ENCODE results near the gene IKZF1.

Gene IKZF1

GRCh38 chr7:50285269-50285668 lies 19.2 kb upstream of the IKZF1 start:
- Histone ChIP-seq H3K27ac (replicated peaks) (no peak overlapping the region), H3K27me3 (ENCODE audit: insufficient read depth, poor library complexity, severe bottlenecking) (no peaks in the 10 kb centered on the region), H3K4me3 (replicated peaks; ENCODE audit: insufficient read depth, low read length) (no peak overlapping the region)
- no peak for TF ChIP-seq POLR2AphosphoS5 (IDR thresholded peaks at IDR 0.05; ENCODE audit: low read depth)
- peak; percentile 57 for TF ChIP-seq SPI1 (IDR thresholded peaks at IDR 0.05; ENCODE audit: borderline replicate concordance, low read depth)
- DNase-seq (ENCODE audit: low read depth in 1 of 2, low spot score in 1 of 2), result peak in 1 of 2 experiments; percentile 55

GRCh38 chr7:50287129-50287528 lies 17.4 kb upstream of the IKZF1 start:
- no peaks in the 10 kb centered on the region for H3K27me3 ChIP-seq (ENCODE audit: insufficient read depth, poor library complexity, severe bottlenecking)
- no peak overlapping the region for H3K27ac ChIP-seq (replicated peaks)
- DNase-seq (ENCODE audit: low read depth in 1 of 2, low spot score in 1 of 2), result no peak
- TF ChIP-seq POLR2AphosphoS5 (IDR thresholded peaks at IDR 0.05; ENCODE audit: low read depth) (no peak), SPI1 (IDR thresholded peaks at IDR 0.05; ENCODE audit: borderline replicate concordance, low read depth) (no peak), GABPA (IDR thresholded peaks at IDR 0.05; ENCODE audit: low read depth) (no peak)
- TF ChIP-seq, protein P1, sequence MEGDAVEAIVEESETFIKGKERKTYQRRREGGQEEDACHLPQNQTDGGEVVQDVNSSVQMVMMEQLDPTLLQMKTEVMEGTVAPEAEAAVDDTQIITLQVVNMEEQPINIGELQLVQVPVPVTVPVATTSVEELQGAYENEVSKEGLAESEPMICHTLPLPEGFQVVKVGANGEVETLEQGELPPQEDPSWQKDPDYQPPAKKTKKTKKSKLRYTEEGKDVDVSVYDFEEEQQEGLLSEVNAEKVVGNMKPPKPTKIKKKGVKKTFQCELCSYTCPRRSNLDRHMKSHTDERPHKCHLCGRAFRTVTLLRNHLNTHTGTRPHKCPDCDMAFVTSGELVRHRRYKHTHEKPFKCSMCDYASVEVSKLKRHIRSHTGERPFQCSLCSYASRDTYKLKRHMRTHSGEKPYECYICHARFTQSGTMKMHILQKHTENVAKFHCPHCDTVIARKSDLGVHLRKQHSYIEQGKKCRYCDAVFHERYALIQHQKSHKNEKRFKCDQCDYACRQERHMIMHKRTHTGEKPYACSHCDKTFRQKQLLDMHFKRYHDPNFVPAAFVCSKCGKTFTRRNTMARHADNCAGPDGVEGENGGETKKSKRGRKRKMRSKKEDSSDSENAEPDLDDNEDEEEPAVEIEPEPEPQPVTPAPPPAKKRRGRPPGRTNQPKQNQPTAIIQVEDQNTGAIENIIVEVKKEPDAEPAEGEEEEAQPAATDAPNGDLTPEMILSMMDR (IDR thresholded peaks at IDR 0.05; ENCODE audit: insufficient read depth, low read length), result no peak
- TF ChIP-seq, protein P2, sequence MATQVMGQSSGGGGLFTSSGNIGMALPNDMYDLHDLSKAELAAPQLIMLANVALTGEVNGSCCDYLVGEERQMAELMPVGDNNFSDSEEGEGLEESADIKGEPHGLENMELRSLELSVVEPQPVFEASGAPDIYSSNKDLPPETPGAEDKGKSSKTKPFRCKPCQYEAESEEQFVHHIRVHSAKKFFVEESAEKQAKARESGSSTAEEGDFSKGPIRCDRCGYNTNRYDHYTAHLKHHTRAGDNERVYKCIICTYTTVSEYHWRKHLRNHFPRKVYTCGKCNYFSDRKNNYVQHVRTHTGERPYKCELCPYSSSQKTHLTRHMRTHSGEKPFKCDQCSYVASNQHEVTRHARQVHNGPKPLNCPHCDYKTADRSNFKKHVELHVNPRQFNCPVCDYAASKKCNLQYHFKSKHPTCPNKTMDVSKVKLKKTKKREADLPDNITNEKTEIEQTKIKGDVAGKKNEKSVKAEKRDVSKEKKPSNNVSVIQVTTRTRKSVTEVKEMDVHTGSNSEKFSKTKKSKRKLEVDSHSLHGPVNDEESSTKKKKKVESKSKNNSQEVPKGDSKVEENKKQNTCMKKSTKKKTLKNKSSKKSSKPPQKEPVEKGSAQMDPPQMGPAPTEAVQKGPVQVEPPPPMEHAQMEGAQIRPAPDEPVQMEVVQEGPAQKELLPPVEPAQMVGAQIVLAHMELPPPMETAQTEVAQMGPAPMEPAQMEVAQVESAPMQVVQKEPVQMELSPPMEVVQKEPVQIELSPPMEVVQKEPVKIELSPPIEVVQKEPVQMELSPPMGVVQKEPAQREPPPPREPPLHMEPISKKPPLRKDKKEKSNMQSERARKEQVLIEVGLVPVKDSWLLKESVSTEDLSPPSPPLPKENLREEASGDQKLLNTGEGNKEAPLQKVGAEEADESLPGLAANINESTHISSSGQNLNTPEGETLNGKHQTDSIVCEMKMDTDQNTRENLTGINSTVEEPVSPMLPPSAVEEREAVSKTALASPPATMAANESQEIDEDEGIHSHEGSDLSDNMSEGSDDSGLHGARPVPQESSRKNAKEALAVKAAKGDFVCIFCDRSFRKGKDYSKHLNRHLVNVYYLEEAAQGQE (IDR thresholded peaks at IDR 0.05; ENCODE audit: insufficient replicate concordance, low read depth), result no peak
- H3K4me3 ChIP-seq (replicated peaks; ENCODE audit: insufficient read depth, low read length), result no peak overlapping the region

- H3K4me3 ChIP-seq (replicated peaks; ENCODE audit: insufficient read depth, low read length), result no peak overlapping the region
- no peak for DNase-seq (ENCODE audit: low read depth in 1 of 2, low spot score in 1 of 2)
- TF ChIP-seq POLR2AphosphoS5 (IDR thresholded peaks at IDR 0.05; ENCODE audit: low read depth) (no peak), SPI1 (IDR thresholded peaks at IDR 0.05; ENCODE audit: borderline replicate concordance, low read depth) (no peak), GABPA (IDR thresholded peaks at IDR 0.05; ENCODE audit: low read depth) (no peak)
- TF ChIP-seq, protein P1 (IDR thresholded peaks at IDR 0.05; ENCODE audit: insufficient read depth, low read length), result no peak
- TF ChIP-seq, protein P2 (IDR thresholded peaks at IDR 0.05; ENCODE audit: insufficient replicate concordance, low read depth), result no peak
- H3K27me3 ChIP-seq (ENCODE audit: insufficient read depth, poor library complexity, severe bottlenecking), result no peaks in the 10 kb centered on the region
- no peak overlapping the region for H3K27ac ChIP-seq (replicated peaks)
Measured at GRCh38 chr7:50292165-50292757, 12.3 kb upstream of the IKZF1 start.

GRCh38 chr7:50292763-50293162 lies 11.8 kb upstream of the IKZF1 start:
- H3K4me3 ChIP-seq (replicated peaks; ENCODE audit: insufficient read depth, low read length), result no peak overlapping the region
- TF ChIP-seq SPI1 (IDR thresholded peaks at IDR 0.05; ENCODE audit: borderline replicate concordance, low read depth), result no peak
- TF ChIP-seq GABPA (IDR thresholded peaks at IDR 0.05; ENCODE audit: low read depth), result no peak
- TF ChIP-seq, protein P1 (IDR thresholded peaks at IDR 0.05; ENCODE audit: insufficient read depth, low read length), result no peak
- no peak for TF ChIP-seq POLR2AphosphoS5 (IDR thresholded peaks at IDR 0.05; ENCODE audit: low read depth)
- TF ChIP-seq, protein P2 (IDR thresholded peaks at IDR 0.05; ENCODE audit: insufficient replicate concordance, low read depth), result no peak
- DNase-seq (ENCODE audit: low read depth in 1 of 2, low spot score in 1 of 2), result no peak
- no peaks in the 10 kb centered on the region for H3K27me3 ChIP-seq (ENCODE audit: insufficient read depth, poor library complexity, severe bottlenecking)
- no peak overlapping the region for H3K27ac ChIP-seq (replicated peaks)
